NCI-H1417 treated with DMSO at 0.1 percent for 48 hours (cell line): Measurements from ENCODE around the gene GPC5.

Source experiments
- DNase-seq: peaks from one replicate; lab custom pipeline; 2025; lab: John Stamatoyannopoulos, UW

The GPC5 gene

GRCh38 chr13:91978571-91978970 is 580.1 kb downstream of the GPC5 start:
- DNase-seq, result no peak

DNA sequence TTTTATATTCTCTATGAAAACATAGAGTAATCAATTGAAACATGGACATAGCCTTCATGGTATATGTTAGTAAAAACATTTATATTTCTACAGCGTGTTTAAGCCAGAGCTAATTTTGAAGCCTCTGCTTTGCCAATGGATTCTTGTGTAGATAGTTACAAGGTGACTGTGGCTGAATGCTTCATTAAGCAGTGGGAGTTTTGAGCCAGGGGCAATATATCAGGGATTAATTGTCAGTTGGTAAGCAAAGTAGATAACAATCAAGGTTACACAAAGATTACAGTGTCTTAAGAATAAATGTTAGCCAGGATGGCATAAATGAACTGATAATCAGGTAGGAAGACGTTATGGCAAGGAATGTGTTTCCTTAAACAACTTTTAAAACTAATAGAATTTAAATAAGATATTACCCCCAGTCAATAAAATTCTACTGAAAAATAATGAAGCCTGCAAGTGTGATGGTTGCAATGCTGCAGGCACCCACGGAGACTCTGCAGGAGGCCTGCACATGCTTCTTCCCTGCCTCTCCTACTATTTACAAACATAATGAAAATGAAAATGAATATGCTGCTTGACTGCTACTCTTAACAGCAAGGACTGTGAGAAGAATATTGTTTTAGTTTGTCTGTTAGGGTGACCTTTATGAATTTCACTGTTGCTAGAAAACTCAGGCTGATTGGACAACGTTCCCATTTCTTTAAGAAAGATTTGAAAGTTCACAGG is 588.5 kb downstream of the GPC5 start:
- peak; percentile 83 for DNase-seq

- no peak for DNase-seq
Observed at GRCh38 chr13:91988331-91988730, 589.9 kb downstream of the GPC5 start.

DNA sequence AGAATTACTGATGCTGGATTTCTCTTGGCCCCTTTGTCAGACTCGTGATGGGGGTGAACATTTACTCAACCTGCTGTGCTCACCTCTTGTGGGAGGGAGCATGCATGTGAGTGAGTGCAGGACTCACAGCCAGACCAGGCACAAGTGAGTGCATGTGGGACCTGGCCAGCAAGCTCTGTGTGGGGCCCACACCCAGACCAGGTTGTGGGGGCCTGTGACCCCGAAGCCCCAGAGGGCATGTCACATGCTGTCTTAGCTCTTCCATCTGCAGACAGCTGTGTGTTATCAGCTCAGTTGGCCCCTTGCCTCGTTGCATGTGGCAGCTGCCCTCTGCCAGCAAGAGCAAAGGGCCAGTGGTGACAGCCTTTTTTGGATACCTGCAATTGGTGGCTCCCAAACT is 614.4 kb downstream of the GPC5 start:
- DNase-seq, result no peak

DNA sequence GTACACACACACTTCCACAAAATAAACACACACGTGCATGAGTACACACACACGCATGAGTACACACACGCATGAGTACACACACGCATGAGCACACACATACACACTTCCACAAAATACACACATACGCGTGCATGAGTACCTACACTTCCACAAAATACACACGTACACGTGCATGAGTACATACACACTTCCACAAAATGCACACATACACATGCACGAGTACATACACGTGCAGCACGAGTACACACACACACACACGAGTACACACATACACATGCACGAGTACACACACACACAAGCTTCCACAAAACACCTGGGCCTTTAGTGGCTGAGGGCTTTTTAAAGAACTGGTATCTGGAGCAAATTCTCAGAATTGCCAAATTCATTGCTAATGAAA is 619.3 kb downstream of the GPC5 start:
- DNase-seq, result no peak

- no peak for DNase-seq
Observed at GRCh38 chr13:92028695-92029094, 630.3 kb downstream of the GPC5 start.

DNA sequence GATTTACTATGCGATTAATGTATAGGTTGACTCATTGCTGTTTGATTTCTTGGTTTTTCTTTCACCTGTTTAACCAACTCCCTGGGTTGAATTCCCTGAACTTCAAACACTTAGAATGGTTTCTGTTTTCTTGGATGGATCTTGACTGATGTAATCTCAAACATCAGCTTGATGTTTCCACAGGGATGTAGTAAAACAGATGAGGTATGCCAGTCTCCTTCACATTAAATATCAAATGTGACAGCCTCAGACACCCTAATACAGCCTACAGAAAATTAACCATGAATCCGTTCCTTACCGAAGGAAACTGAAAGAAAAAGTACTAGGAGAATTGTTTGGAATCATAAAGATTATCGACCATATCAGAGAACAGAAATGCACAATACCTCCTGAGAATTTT is 631.2 kb downstream of the GPC5 start:
- no peak for DNase-seq

DNA sequence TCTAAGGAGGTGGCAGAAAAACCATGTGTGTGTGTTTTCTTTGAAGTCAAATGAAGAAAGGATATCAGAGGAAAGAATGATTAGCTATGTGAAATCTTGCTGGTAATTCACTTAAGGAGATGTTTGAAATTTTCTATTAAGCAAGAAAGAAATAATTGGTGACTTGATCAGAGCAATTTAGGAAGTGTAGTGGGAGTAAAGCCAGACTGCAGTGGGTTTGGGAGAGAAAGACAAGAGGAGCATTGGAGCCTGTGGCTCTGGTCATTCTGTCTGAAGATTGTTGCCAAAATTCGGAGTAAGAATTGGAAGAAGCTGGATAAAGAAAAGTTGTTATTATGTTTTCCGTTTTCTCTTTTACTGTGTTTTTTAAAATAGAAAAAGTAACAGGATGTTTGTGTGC is 640.5 kb downstream of the GPC5 start:
- DNase-seq, result no peak

DNA sequence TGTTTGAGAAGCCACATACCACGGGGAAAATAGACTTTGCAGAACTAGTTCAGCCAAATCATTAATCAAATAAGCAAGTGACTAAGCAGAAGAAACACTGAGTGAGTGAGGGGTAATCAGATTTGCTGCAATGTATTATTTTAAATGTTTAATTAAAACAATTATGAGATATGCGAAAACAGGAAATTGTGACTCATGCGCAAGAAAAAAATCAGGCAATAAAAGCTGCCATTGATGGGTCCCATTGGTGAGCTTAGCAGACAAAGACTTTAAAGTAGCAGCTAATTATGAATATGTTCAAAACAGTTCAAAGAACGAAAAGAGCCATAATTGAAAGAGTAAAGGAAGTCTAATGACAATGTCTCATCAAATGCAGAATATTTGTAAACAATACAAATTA is 644.1 kb downstream of the GPC5 start:
- no peak for DNase-seq

DNA sequence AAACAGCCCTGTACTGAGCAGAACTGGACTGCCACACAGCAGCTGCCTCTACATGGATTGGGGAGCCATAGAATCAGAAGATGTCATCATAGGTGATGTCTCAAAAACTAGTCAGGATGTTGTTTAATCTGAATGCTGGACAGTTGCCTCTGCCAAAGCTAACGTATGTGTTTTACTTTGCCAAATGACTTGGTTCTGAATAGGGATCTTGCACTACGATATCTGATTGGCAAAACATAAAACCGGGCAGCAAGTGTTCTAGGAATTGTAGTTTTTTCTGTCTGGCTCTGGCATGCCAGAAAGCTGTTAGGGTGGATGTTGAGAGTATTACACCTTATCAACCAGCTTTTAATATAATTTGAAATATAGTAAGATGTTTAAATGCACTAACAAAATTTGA is 645.9 kb downstream of the GPC5 start:
- DNase-seq, result no peak

GRCh38 chr13:92054389-92054788 is 656.0 kb downstream of the GPC5 start:
- no peak for DNase-seq

GRCh38 chr13:92074658-92075057 is 676.2 kb downstream of the GPC5 start:
- DNase-seq, result peak; percentile 6

DNA sequence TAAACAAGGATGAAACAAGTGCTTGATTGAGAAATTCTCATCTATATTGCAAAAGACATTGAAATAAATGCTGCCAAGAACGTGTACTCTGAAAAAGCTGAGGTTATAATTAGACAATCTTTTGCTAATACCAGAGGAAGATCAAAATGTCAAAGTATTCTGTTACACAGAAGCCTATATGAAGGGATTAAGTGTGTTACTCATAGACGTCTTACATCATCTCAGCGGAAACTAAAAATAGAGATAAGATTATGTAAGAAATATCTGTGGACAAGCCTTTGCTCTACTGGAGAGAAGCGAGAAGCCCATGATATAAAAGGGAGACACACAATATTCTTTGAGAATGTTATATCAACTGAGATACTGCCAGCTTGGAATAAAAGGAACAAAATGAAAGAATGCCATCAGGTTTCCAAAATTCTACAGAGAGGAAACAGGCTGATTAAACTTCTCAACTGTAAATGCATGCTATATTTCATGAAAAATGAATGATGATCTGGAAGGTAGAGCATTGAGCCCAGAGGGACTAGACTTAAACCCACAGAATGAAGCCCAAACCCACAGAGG is 699.0 kb downstream of the GPC5 start:
- DNase-seq, result no peak

GRCh38 chr13:92101801-92102200 is 703.4 kb downstream of the GPC5 start:
- peak; percentile 1 for DNase-seq

DNA sequence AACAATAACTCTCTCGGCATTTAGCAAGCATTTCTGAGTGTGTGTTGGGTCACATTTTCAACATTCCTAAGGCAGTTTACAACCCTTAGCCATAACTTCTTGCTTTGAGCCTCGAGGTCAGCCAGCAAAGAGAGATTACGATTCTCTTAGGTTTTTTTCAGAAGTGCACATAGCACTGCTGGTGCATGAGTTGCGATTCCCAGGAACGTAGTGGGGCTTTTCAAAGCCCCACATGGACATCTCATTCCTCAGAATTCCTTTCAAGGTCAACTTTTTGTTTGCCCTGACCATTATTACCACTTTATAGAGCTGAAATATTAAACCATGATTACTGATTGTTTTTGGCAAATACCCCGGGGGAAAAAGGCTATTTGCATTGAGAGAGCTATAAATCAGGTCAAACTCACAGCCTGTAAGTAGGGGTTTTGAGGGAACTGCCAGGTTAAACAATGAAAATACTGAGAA is 705.3 kb downstream of the GPC5 start:
- peak; percentile 79 for DNase-seq

GRCh38 chr13:92122186-92122853 is 723.9 kb downstream of the GPC5 start:
- DNase-seq, result no peak

DNA sequence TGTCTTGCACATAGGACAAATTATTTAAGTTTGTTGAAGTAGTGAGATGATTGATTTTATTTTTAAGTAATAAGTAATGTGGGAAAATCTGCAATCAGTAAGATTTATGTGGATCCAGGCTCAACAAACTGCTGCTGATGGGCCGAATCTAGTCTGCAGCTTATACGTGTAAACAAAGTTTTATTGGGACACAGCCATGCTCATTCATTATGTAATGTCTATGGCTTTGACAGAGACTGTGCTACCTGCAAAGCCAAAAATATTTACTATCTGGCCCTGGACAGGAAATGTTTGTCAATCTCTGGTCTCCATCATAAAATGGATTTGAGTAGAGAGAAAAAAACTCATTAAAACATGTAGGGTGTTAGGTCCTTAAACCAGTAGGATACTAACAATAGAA is 728.0 kb downstream of the GPC5 start:
- no peak for DNase-seq

GRCh38 chr13:92135509-92135908 is 737.1 kb downstream of the GPC5 start:
- DNase-seq, result no peak

DNA sequence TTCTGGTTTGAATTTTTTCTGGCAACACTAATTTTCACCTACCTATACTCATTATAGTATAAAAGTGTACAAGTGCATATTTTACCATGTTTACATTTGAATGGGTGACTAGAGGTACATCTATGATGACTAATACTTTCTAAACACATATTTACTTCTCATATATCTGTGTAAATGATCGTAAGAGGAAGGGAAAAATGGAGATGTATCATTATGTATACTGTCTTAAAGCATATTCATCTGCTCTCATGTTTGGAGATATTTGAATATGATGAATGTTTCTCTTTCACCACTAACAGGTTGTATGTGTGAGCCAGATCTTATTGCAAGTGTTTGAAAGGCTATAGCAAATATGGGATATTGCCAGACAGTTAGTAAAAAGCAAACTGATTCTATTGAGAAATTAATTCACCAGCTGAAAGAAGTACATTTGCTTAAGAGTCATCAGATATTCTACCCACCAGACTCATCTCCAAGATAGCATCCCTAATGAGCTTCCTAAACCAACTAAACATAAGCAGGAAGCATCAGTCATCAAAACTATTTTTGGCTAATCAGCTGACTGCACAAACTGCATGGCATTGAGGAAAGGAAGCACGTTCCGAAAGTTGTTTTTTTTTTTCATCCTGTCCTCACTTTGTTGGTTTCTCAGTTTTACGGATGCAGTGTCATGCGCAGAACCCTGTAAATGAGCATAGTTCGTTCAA is 738.2 kb downstream of the GPC5 start:
- DNase-seq, result no peak

DNA sequence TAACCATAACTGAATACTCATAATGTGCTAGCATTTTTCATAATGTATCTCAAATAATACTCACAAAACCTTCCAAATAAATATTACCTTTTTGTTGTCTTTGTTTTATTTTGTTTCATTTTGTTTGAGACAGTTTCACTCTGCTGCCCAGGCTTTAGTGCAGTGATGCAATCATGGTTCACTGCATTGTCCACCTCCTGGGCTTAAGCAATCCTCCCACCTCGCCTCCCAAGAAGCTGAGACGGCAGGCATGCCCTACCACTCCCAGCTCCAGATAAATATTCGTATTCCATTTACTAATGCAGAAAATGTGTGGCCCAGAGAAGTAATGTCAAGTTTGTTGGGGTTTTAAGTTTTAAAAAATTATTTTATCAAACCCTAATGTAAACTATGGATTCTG is 739.1 kb downstream of the GPC5 start:
- DNase-seq, result no peak

DNA sequence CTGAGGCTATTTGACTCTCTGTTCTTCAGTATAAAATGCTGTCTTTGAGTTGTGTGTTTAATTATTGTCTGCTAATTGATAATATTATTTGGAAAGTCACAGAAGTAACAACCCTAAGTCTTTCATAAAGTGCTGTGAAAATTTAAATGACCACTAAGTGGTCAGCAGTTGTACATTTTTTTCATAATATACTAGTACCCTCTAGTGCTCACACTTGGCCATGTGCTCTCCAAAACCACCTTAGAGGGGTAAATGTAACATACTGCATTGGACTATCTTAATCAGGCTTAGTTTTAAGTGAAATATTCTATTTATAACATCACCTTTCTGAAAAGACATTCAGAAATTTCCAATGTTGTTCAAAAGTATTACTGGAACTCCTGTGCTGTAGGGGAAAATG is 745.3 kb downstream of the GPC5 start:
- peak; percentile 16 for DNase-seq

DNA sequence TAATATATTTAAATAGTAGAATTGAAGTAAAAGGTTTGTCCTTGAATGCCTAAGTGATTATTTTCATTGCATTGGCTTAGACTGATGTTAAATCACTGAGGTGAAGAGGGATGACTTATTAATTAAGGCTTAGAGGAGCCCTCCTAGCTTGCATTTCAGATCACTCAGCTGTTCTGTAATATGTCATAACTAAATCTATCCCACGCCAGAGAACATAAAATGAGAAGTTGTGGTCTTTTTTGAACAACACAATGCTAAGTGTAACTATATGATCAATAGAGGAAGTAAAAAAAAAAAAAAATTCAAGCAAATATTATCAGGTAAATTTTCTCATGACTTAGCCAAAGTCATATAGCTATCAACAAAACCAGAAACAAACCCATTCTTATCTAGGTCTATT is 752.2 kb downstream of the GPC5 start:
- no peak for DNase-seq

- DNase-seq, result no peak
Observed at GRCh38 chr13:92158346-92158745, 759.9 kb downstream of the GPC5 start.
